Measurements from ENCODE around the gene HIGD2A.
"Not testable (repeated sequence)": the region's sequence is repeated elsewhere in the genome, so short reads cannot be mapped to it uniquely, and the experiment has no call there.

HIGD2A gene

GRCh38 chr5:176407456-176408251 lies 19.1 kb downstream of the HIGD2A start:
- WGBS, result 95% methylated on average over 6 of the region's 6 CpGs
- Histone ChIP-seq H3K9me3 (ENCODE audit: control insufficient read depth, low read length) (no peaks in the 10 kb centered on the region), H3K4me1 (ENCODE audit: control insufficient read depth, insufficient read depth, low read depth, low read length) (peaks cover 4% of the 10 kb centered on the region), H3K79me1 (replicated peaks; ENCODE audit: low read length, poor library complexity, severe bottlenecking) (peaks cover 33% of the 10 kb centered on the region), H3K14ac (ENCODE audit: low read length in 2 of 2) (no peak overlapping the region), H2BK120ac (ENCODE audit: low read depth, low read length) (no peak overlapping the region), H2AK5ac (ENCODE audit: low read length, severe bottlenecking) (no peak overlapping the region), H3K18ac (ENCODE audit: low read depth in 1 of 2, low read length in 2 of 2) (no peak overlapping the region), H3K4me2 (ENCODE audit: low read length, poor library complexity, severe bottlenecking) (no peak overlapping the region), H3K9ac (ENCODE audit: low read length) (no peak overlapping the region), H2BK12ac (ENCODE audit: low read length in 2 of 2) (no peak overlapping the region), H3K27ac (ENCODE audit: low read length, poor library complexity, severe bottlenecking) (no peak overlapping the region), H3K23ac (ENCODE audit: low read length in 2 of 2) (no peak overlapping the region), H4K91ac (ENCODE audit: low read length) (no peak overlapping the region), H2BK15ac (ENCODE audit: low read depth, poor library complexity, severe bottlenecking) (no peak overlapping the region), H3K4ac (ENCODE audit: low read depth in 1 of 2, low read length in 2 of 2) (no peak overlapping the region), H3K4me3 (ENCODE audit: insufficient read depth in 1 of 2, low read depth in 1 of 2, low read length in 2 of 2) (no peak overlapping the region), H3K36me3 (ENCODE audit: control insufficient read depth in 1 of 2, insufficient read depth in 2 of 2, low read depth in 1 of 2, low read length in 2 of 2) (peaks cover 28 to 46% of the 10 kb centered on the region in 2 experiments), H2AFZ (ENCODE audit: low read depth, low read length) (no peak overlapping the region), H4K8ac (ENCODE audit: low read length) (no peak overlapping the region), H3K27me3 (ENCODE audit: control insufficient read depth in 1 of 2, insufficient read depth in 1 of 2, low read length in 2 of 2) (no peaks in the 10 kb centered on the region), H2BK5ac (ENCODE audit: low read depth, low read length, poor library complexity, severe bottlenecking) (no peak overlapping the region)
- no peak for DNase-seq

GRCh38 chr5:176408252-176408573 lies 19.7 kb downstream of the HIGD2A start:
- H3K9me3 ChIP-seq (ENCODE audit: control insufficient read depth, low read length); H3K4me1 ChIP-seq (ENCODE audit: control insufficient read depth, insufficient read depth, low read depth, low read length); H2AFZ ChIP-seq (ENCODE audit: low read depth, low read length); H3K9ac ChIP-seq (ENCODE audit: low read length); H3K4me2 ChIP-seq (ENCODE audit: low read length, poor library complexity, severe bottlenecking); H3K27me3 ChIP-seq (ENCODE audit: control insufficient read depth in 1 of 2, insufficient read depth in 1 of 2, low read length in 2 of 2); H4K91ac ChIP-seq (ENCODE audit: low read length); H3K14ac ChIP-seq (ENCODE audit: low read length in 2 of 2); H3K18ac ChIP-seq (ENCODE audit: low read depth in 1 of 2, low read length in 2 of 2); H2BK12ac ChIP-seq (ENCODE audit: low read length in 2 of 2); H3K4me3 ChIP-seq (ENCODE audit: insufficient read depth in 1 of 2, low read depth in 1 of 2, low read length in 2 of 2); H4K8ac ChIP-seq (ENCODE audit: low read length); H2BK5ac ChIP-seq (ENCODE audit: low read depth, low read length, poor library complexity, severe bottlenecking); H2BK120ac ChIP-seq (ENCODE audit: low read depth, low read length); H3K4ac ChIP-seq (ENCODE audit: low read depth in 1 of 2, low read length in 2 of 2); H2BK15ac ChIP-seq (ENCODE audit: low read depth, poor library complexity, severe bottlenecking); H2AK5ac ChIP-seq (ENCODE audit: low read length, severe bottlenecking); H3K27ac ChIP-seq (ENCODE audit: low read length, poor library complexity, severe bottlenecking); DNase-seq; H3K23ac ChIP-seq (ENCODE audit: low read length in 2 of 2): not testable (repeated sequence)
- Histone ChIP-seq H3K79me1 (replicated peaks; ENCODE audit: low read length, poor library complexity, severe bottlenecking) (peaks cover 33% of the 10 kb centered on the region), H3K36me3 (ENCODE audit: control insufficient read depth in 1 of 2, insufficient read depth in 2 of 2, low read depth in 1 of 2, low read length in 2 of 2) (peaks cover 28 to 46% of the 10 kb centered on the region in 2 experiments)
- 98% methylated on average over 6 of the region's 10 CpGs for WGBS

DNA sequence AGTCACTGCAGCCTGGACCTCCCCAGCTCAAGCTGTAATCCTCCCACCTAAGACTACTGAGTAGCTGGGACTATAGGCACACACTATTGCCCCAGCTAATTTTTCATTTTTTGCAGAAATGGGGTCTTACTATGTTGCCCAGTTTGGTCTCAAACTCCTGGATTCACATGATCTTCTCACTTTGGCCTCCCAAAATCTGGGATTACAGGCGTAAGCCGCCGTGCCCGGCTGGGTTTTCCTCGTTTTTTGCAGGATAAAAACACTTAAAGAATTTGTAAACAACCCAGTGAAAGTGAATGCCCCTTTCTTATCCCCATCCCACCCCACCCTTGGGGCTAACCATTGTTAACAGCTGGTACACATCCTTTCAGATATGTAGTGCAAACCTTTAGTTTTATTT lies 20.0 kb downstream of the HIGD2A start:
- H3K9ac ChIP-seq (ENCODE audit: low read length), result no peak overlapping the region
- 86% methylated on average over 5 of the region's 5 CpGs for WGBS

DNA sequence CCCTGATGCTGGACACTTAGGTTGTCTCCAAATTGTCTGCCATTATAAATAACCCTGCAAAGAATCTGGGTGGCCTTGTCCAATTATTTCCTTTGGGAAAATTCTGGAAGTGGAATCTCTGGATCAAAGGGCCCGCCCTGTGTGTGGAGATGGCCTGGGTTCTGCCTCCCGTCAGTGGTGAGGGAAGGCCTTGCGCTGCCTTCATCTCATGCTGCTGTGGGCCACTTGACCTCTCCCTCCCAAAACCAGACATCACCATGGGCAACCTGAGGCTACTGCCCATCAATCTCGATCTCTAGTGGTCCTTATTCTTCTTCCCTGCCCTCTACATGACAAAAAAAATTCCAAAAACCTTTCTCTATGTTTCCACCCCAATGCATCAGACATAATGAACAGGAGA lies 21.2 kb downstream of the HIGD2A start:
- no peak overlapping the region for H4K91ac ChIP-seq (ENCODE audit: low read length)
- H3K18ac ChIP-seq (ENCODE audit: low read depth in 1 of 2, low read length in 2 of 2), result no peak overlapping the region
- H3K9ac ChIP-seq (ENCODE audit: low read length), result no peak overlapping the region
- no peak overlapping the region for H3K4me2 ChIP-seq (ENCODE audit: low read length, poor library complexity, severe bottlenecking)
- H2BK12ac ChIP-seq (ENCODE audit: low read length in 2 of 2), result no peak overlapping the region
- H2AFZ ChIP-seq (ENCODE audit: low read depth, low read length), result no peak overlapping the region
- H3K14ac ChIP-seq (ENCODE audit: low read length in 2 of 2), result no peak overlapping the region
- peaks cover 20% of the 10 kb centered on the region for H3K4me1 ChIP-seq (ENCODE audit: control insufficient read depth, insufficient read depth, low read depth, low read length)
- no peaks in the 10 kb centered on the region for H3K9me3 ChIP-seq (ENCODE audit: control insufficient read depth, low read length)
- peaks cover 28 to 39% of the 10 kb centered on the region in 2 experiments for H3K36me3 ChIP-seq (ENCODE audit: control insufficient read depth in 1 of 2, insufficient read depth in 2 of 2, low read depth in 1 of 2, low read length in 2 of 2)
- no peak overlapping the region for H4K8ac ChIP-seq (ENCODE audit: low read length)
- H3K23ac ChIP-seq (ENCODE audit: low read length in 2 of 2), result no peak overlapping the region
- no peak overlapping the region for H3K4ac ChIP-seq (ENCODE audit: low read depth in 1 of 2, low read length in 2 of 2)
- H3K79me1 ChIP-seq (replicated peaks; ENCODE audit: low read length, poor library complexity, severe bottlenecking), result peaks cover 35% of the 10 kb centered on the region
- no peak overlapping the region for H2BK15ac ChIP-seq (ENCODE audit: low read depth, poor library complexity, severe bottlenecking)
- H3K27me3 ChIP-seq (ENCODE audit: control insufficient read depth in 1 of 2, insufficient read depth in 1 of 2, low read length in 2 of 2), result no peaks in the 10 kb centered on the region
- WGBS, result 96% methylated on average over 4 of the region's 4 CpGs
- H2AK5ac ChIP-seq (ENCODE audit: low read length, severe bottlenecking), result no peak overlapping the region
- H2BK120ac ChIP-seq (ENCODE audit: low read depth, low read length), result no peak overlapping the region
- no peak for DNase-seq
- no peak overlapping the region for H2BK5ac ChIP-seq (ENCODE audit: low read depth, low read length, poor library complexity, severe bottlenecking)
- no peak overlapping the region for H3K4me3 ChIP-seq (ENCODE audit: insufficient read depth in 1 of 2, low read depth in 1 of 2, low read length in 2 of 2)
- no peak overlapping the region for H3K27ac ChIP-seq (ENCODE audit: low read length, poor library complexity, severe bottlenecking)

More for the DNA sequence above, 20.0 kb downstream of the HIGD2A start:
- Histone ChIP-seq H3K4me1 (ENCODE audit: control insufficient read depth, insufficient read depth, low read depth, low read length) (peaks cover 12% of the 10 kb centered on the region), H3K79me1 (replicated peaks; ENCODE audit: low read length, poor library complexity, severe bottlenecking) (peaks cover 33% of the 10 kb centered on the region), H3K4ac (ENCODE audit: low read depth in 1 of 2, low read length in 2 of 2) (no peak overlapping the region), H3K18ac (ENCODE audit: low read depth in 1 of 2, low read length in 2 of 2) (no peak overlapping the region), H3K4me2 (ENCODE audit: low read length, poor library complexity, severe bottlenecking) (no peak overlapping the region), H3K4me3 (ENCODE audit: insufficient read depth in 1 of 2, low read depth in 1 of 2, low read length in 2 of 2) (no peak overlapping the region), H3K27ac (ENCODE audit: low read length, poor library complexity, severe bottlenecking) (no peak overlapping the region), H3K23ac (ENCODE audit: low read length in 2 of 2) (no peak overlapping the region), H2AK5ac (ENCODE audit: low read length, severe bottlenecking) (no peak overlapping the region), H2BK120ac (ENCODE audit: low read depth, low read length) (no peak overlapping the region), H4K91ac (ENCODE audit: low read length) (no peak overlapping the region), H3K36me3 (ENCODE audit: control insufficient read depth in 1 of 2, insufficient read depth in 2 of 2, low read depth in 1 of 2, low read length in 2 of 2) (peaks cover 28 to 46% of the 10 kb centered on the region in 2 experiments), H3K27me3 (ENCODE audit: control insufficient read depth in 1 of 2, insufficient read depth in 1 of 2, low read length in 2 of 2) (no peaks in the 10 kb centered on the region), H3K14ac (ENCODE audit: low read length in 2 of 2) (no peak overlapping the region), H2BK12ac (ENCODE audit: low read length in 2 of 2) (no peak overlapping the region), H3K9me3 (ENCODE audit: control insufficient read depth, low read length) (no peaks in the 10 kb centered on the region), H2AFZ (ENCODE audit: low read depth, low read length) (no peak overlapping the region), H4K8ac (ENCODE audit: low read length) (no peak overlapping the region), H2BK5ac (ENCODE audit: low read depth, low read length, poor library complexity, severe bottlenecking) (no peak overlapping the region), H2BK15ac (ENCODE audit: low read depth, poor library complexity, severe bottlenecking) (no peak overlapping the region)
- no peak for DNase-seq

Data from mesenchymal stem cell (in vitro differentiated cells and primary cell).